SK-N-SH (cell line): ENCODE data around the gene YOD1.

Experiments used
- CTCF ChIP-seq: fragments of 200-600 bp; sonication (generic); IDR thresholded peaks from 2 replicates; pipeline ENCODE4 v1.6.1; 2017; ENCODE audit warnings: antibody characterized with exemption, mild to moderate bottlenecking, moderate library complexity
- MAX ChIP-seq: IDR thresholded peaks from 2 replicates; pipeline ENCODE4 v1.4.0; 2012; ENCODE audit warnings: low read depth
- NRF1 ChIP-seq: IDR thresholded peaks from 2 replicates; pipeline ENCODE4 v1.6.1; 2012; ENCODE audit warnings: low read depth, mild to moderate bottlenecking, low read length
- REST ChIP-seq: IDR thresholded peaks from 2 replicates; pipeline ENCODE4 v1.6.1; 2012; ENCODE audit warnings: mild to moderate bottlenecking, low read depth, low read length, moderate library complexity

- no peak for TF ChIP-seq REST
- no peak for TF ChIP-seq NRF1
- TF ChIP-seq CTCF, result no peak
- TF ChIP-seq MAX, result no peak
Measured at GRCh38 chr1:207003210-207003609, 47.8 kb downstream of the YOD1 start.
